ENCODE results near the gene SUPT3H.

The SUPT3H gene

DNA sequence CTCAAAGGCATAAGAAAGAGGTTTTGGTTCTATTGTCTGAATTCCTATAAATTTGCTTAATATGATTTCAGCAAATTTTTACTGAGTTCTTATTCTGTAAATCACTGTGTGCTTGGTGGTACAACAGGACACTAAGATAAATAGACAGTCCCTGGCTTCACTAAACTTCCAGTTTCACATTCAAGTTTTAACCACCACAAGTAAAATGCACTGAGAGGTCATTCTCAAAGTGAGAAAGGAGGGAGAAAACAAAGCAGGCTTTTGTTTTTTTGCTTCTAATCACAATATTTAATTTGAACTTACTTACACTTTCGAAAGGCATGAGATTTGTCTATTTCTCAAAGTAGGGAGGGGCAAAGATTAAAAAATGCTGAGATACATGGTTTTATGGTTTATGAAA is 544.5 kb downstream of the SUPT3H start:
- Histone ChIP-seq H3K18ac (ENCODE audit: low read length) (no peak overlapping the region), H3K4me1 (ENCODE audit: control insufficient read depth, low read depth, low read length) (no peaks in the 10 kb centered on the region), H4K5ac (ENCODE audit: low read length) (no peak overlapping the region), H2BK5ac (ENCODE audit: low read length) (no peak overlapping the region), H2BK15ac (replicated peaks; ENCODE audit: low read depth) (no peak overlapping the region), H3K9ac (ENCODE audit: low read length) (no peak overlapping the region), H4K8ac (ENCODE audit: low read depth, low read length) (no peak overlapping the region), H2BK120ac (ENCODE audit: low read depth, low read length) (no peak overlapping the region), H3K4me3 (ENCODE audit: low read length) (no peak overlapping the region), H3K56ac (ENCODE audit: low read length) (no peak overlapping the region), H3K79me2 (ENCODE audit: control insufficient read depth, insufficient read depth, low read length) (no peaks in the 10 kb centered on the region), H3K23ac (ENCODE audit: low read length) (no peak overlapping the region), H3K27ac (ENCODE audit: low read depth, low read length) (no peak overlapping the region), H3K4me2 (ENCODE audit: low read length) (no peak overlapping the region), H3K79me1 (ENCODE audit: low read length) (no peaks in the 10 kb centered on the region), H2AK5ac (ENCODE audit: low read length) (no peak overlapping the region), H3K36me3 (ENCODE audit: control insufficient read depth, insufficient read depth, low read length) (no peaks in the 10 kb centered on the region), H3K27me3 (ENCODE audit: insufficient read depth, low read length, poor library complexity) (peaks cover 2% of the 10 kb centered on the region), H3K4ac (ENCODE audit: low read depth, low read length) (no peak overlapping the region)
- no CpG with 5 or more reads among the region's 1 CpG for WGBS (ENCODE audit: extremely low coverage, insufficient coverage, low lambda C conversion rate)
- no peak for DNase-seq

DNA sequence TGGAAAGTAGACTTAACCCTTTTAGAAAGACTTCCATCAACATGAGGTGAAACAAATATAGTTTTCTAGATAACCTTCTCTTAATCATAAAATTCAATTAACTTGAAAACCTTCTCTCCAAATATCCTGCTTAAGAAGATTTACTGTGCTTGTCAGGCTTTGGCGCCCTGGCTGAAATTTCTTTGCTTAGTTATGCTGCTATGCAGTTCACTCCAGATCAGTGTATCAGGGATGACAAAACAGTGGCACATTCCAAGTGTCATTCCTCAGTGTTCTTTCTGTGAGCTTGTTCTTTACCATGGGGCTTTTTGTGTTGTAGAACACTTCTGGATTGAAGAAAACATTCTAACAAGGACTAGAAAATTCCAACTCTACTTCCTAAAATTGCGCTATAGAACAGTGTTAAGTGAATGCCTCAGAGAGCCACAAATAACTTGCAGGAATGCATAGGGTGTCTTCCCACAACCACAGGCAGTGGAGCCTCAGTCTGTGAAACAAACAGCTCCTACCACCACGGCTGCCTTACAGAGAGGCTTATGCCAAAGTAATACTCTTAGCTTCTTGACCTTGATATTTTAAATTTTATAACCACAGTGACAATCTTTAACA is 546.6 kb downstream of the SUPT3H start:
- H3K27ac ChIP-seq (ENCODE audit: low read depth, low read length), result no peak overlapping the region
- H3K18ac ChIP-seq (ENCODE audit: low read length), result no peak overlapping the region
- H3K27me3 ChIP-seq (ENCODE audit: insufficient read depth, low read length, poor library complexity), result peaks cover 2% of the 10 kb centered on the region
- no peaks in the 10 kb centered on the region for H3K36me3 ChIP-seq (ENCODE audit: control insufficient read depth, insufficient read depth, low read length)
- H2BK120ac ChIP-seq (ENCODE audit: low read depth, low read length), result no peak overlapping the region
- H3K56ac ChIP-seq (ENCODE audit: low read length), result no peak overlapping the region
- H3K79me1 ChIP-seq (ENCODE audit: low read length), result no peaks in the 10 kb centered on the region
- WGBS (ENCODE audit: extremely low coverage, insufficient coverage, low lambda C conversion rate), result no CpG with 5 or more reads among the region's 3 CpGs
- no peak overlapping the region for H3K4ac ChIP-seq (ENCODE audit: low read depth, low read length)
- no peak overlapping the region for H3K4me3 ChIP-seq (ENCODE audit: low read length)
- no peak overlapping the region for H4K5ac ChIP-seq (ENCODE audit: low read length)
- no peak overlapping the region for H2AK5ac ChIP-seq (ENCODE audit: low read length)
- H4K8ac ChIP-seq (ENCODE audit: low read depth, low read length), result no peak overlapping the region
- H2BK5ac ChIP-seq (ENCODE audit: low read length), result no peak overlapping the region
- H2BK15ac ChIP-seq (replicated peaks; ENCODE audit: low read depth), result no peak overlapping the region
- no peaks in the 10 kb centered on the region for H3K79me2 ChIP-seq (ENCODE audit: control insufficient read depth, insufficient read depth, low read length)
- no peak overlapping the region for H3K9ac ChIP-seq (ENCODE audit: low read length)
- H3K23ac ChIP-seq (ENCODE audit: low read length), result no peak overlapping the region
- no peak overlapping the region for H3K4me2 ChIP-seq (ENCODE audit: low read length)
- DNase-seq, result peak; percentile 52
- no peaks in the 10 kb centered on the region for H3K4me1 ChIP-seq (ENCODE audit: control insufficient read depth, low read depth, low read length)

DNA sequence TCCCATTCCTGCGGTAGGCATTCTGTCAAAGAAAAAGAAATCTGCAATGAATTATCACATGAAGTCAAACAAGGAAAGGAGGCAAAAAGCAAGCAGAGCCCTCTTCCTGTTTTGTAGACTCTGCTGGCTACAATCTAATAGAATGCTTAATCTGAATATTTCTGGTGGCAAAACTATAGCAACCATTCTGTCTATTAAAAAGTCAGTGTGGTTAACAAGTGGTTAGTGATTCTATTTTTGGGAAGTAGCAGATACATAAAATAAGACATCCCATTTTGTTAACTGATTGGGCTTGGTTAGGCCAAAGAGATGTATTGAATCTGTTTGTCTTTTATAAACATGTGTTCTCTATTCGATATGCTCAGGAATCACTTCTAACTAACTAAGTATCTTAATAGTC is 547.9 kb downstream of the SUPT3H start:
- Histone ChIP-seq H3K79me1 (ENCODE audit: low read length) (no peaks in the 10 kb centered on the region), H3K4me3 (ENCODE audit: low read length) (no peak overlapping the region), H3K4me2 (ENCODE audit: low read length) (no peak overlapping the region), H3K79me2 (ENCODE audit: control insufficient read depth, insufficient read depth, low read length) (no peaks in the 10 kb centered on the region), H3K4ac (ENCODE audit: low read depth, low read length) (no peak overlapping the region), H2BK120ac (ENCODE audit: low read depth, low read length) (no peak overlapping the region), H3K18ac (ENCODE audit: low read length) (no peak overlapping the region), H3K23ac (ENCODE audit: low read length) (no peak overlapping the region), H2BK15ac (replicated peaks; ENCODE audit: low read depth) (no peak overlapping the region), H2BK5ac (ENCODE audit: low read length) (no peak overlapping the region), H3K56ac (ENCODE audit: low read length) (no peak overlapping the region), H3K27ac (ENCODE audit: low read depth, low read length) (no peak overlapping the region), H4K8ac (ENCODE audit: low read depth, low read length) (no peak overlapping the region), H3K36me3 (ENCODE audit: control insufficient read depth, insufficient read depth, low read length) (no peaks in the 10 kb centered on the region), H2AK5ac (ENCODE audit: low read length) (no peak overlapping the region), H3K4me1 (ENCODE audit: control insufficient read depth, low read depth, low read length) (no peaks in the 10 kb centered on the region), H3K9ac (ENCODE audit: low read length) (no peak overlapping the region), H4K5ac (ENCODE audit: low read length) (no peak overlapping the region), H3K27me3 (ENCODE audit: insufficient read depth, low read length, poor library complexity) (peaks cover 2% of the 10 kb centered on the region)
- DNase-seq, result no peak
- WGBS (ENCODE audit: extremely low coverage, insufficient coverage, low lambda C conversion rate), result no CpG with 5 or more reads among the region's 2 CpGs

DNA sequence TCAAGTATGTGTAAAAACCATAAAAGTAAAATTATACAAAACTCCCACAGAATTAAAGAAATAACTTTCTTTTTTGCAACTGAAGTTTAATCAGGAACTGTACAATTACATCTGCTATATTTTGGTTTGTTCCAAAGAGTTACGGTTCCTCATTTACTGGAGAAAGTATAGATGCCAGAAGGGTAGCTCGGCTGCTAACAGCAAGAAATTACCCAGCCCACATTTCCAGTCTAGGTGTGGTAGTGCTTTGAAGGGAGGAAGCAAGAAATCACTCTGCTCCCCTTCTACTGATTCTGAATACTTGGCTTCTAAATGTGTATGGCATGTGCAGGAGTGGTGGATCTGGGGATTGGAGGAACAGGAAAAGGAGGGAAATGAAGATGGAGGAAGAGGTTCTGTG is 549.0 kb downstream of the SUPT3H start:
- DNase-seq, result no peak
- no peak overlapping the region for H3K23ac ChIP-seq (ENCODE audit: low read length)
- H3K27ac ChIP-seq (ENCODE audit: low read depth, low read length), result no peak overlapping the region
- H3K4ac ChIP-seq (ENCODE audit: low read depth, low read length), result no peak overlapping the region
- no peaks in the 10 kb centered on the region for H3K36me3 ChIP-seq (ENCODE audit: control insufficient read depth, insufficient read depth, low read length)
- no peak overlapping the region for H2AK5ac ChIP-seq (ENCODE audit: low read length)
- no peak overlapping the region for H3K4me3 ChIP-seq (ENCODE audit: low read length)
- no peak overlapping the region for H3K18ac ChIP-seq (ENCODE audit: low read length)
- no peak overlapping the region for H4K5ac ChIP-seq (ENCODE audit: low read length)
- no CpG with 5 or more reads among the region's 2 CpGs for WGBS (ENCODE audit: extremely low coverage, insufficient coverage, low lambda C conversion rate)
- H4K8ac ChIP-seq (ENCODE audit: low read depth, low read length), result no peak overlapping the region
- no peaks in the 10 kb centered on the region for H3K4me1 ChIP-seq (ENCODE audit: control insufficient read depth, low read depth, low read length)
- no peak overlapping the region for H2BK15ac ChIP-seq (replicated peaks; ENCODE audit: low read depth)
- H3K56ac ChIP-seq (ENCODE audit: low read length), result no peak overlapping the region
- H2BK5ac ChIP-seq (ENCODE audit: low read length), result no peak overlapping the region
- no peaks in the 10 kb centered on the region for H3K27me3 ChIP-seq (ENCODE audit: insufficient read depth, low read length, poor library complexity)
- H3K79me1 ChIP-seq (ENCODE audit: low read length), result no peaks in the 10 kb centered on the region
- no peak overlapping the region for H3K4me2 ChIP-seq (ENCODE audit: low read length)
- no peak overlapping the region for H3K9ac ChIP-seq (ENCODE audit: low read length)
- H2BK120ac ChIP-seq (ENCODE audit: low read depth, low read length), result no peak overlapping the region
- H3K79me2 ChIP-seq (ENCODE audit: control insufficient read depth, insufficient read depth, low read length), result no peaks in the 10 kb centered on the region

DNA sequence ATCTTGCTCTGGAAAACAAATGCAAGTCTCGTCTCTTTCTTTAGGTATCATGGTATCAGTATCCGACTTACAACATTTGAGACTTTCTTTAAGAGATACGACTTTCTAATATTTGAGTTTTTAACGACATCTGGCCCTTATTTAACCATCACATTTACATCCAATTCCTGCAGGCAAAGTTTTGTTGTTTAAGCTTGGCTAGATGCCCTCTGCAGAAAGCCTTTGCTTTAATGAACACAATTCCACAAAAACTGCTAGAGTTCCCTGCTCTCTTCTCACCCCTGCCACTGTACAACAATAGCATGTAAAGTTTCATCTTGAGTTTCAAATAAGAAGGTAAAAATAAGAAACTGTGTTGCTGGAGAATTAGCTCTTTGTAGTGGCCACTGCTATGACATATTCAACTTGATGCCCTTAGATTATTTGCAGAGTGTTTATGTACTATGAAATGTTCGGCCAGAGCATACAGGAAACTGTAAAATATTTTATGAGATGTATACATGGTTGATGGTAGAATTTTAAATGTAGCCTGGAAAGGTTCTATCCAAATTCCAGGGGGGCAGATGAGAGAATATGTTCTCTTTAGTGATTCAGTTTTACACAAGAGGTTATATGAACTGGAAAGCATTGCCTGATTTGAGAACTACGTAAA is 551.6 kb downstream of the SUPT3H start:
- H2BK15ac ChIP-seq (replicated peaks; ENCODE audit: low read depth), result no peak overlapping the region
- no peak overlapping the region for H2AK5ac ChIP-seq (ENCODE audit: low read length)
- H3K4me1 ChIP-seq (ENCODE audit: control insufficient read depth, low read depth, low read length), result no peaks in the 10 kb centered on the region
- DNase-seq, result no peak
- no peak overlapping the region for H4K5ac ChIP-seq (ENCODE audit: low read length)
- H3K9ac ChIP-seq (ENCODE audit: low read length), result no peak overlapping the region
- no CpG with 5 or more reads among the region's 6 CpGs for WGBS (ENCODE audit: extremely low coverage, insufficient coverage, low lambda C conversion rate)
- no peaks in the 10 kb centered on the region for H3K79me2 ChIP-seq (ENCODE audit: control insufficient read depth, insufficient read depth, low read length)
- no peaks in the 10 kb centered on the region for H3K79me1 ChIP-seq (ENCODE audit: low read length)
- H3K56ac ChIP-seq (ENCODE audit: low read length), result no peak overlapping the region
- H3K27me3 ChIP-seq (ENCODE audit: insufficient read depth, low read length, poor library complexity), result no peaks in the 10 kb centered on the region
- H2BK120ac ChIP-seq (ENCODE audit: low read depth, low read length), result no peak overlapping the region
- H3K36me3 ChIP-seq (ENCODE audit: control insufficient read depth, insufficient read depth, low read length), result no peaks in the 10 kb centered on the region
- H3K4me3 ChIP-seq (ENCODE audit: low read length), result no peak overlapping the region
- no peak overlapping the region for H3K18ac ChIP-seq (ENCODE audit: low read length)
- no peak overlapping the region for H4K8ac ChIP-seq (ENCODE audit: low read depth, low read length)
- H3K27ac ChIP-seq (ENCODE audit: low read depth, low read length), result no peak overlapping the region
- no peak overlapping the region for H2BK5ac ChIP-seq (ENCODE audit: low read length)
- H3K4me2 ChIP-seq (ENCODE audit: low read length), result no peak overlapping the region
- no peak overlapping the region for H3K4ac ChIP-seq (ENCODE audit: low read depth, low read length)
- no peak overlapping the region for H3K23ac ChIP-seq (ENCODE audit: low read length)

DNA sequence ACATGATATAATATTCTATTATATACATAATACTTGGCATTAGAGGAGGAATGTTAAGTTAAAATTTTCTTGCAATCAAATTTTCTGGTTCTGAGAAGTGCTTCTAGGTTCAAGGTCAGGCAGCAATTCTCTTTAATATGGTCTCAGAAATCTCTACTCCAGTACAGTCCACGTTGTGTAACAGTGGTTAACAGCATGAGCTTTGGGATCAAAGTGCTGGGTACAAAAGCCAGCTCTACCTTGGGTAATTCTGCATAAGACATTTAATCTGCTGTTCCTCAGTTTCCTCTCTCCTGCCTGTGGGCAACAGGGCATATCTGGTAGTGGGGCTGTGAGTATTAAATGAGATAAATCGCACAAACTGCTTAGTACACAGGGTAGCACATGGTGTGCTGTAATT is 552.5 kb downstream of the SUPT3H start:
- DNase-seq, result no peak
- Histone ChIP-seq H3K4me1 (ENCODE audit: control insufficient read depth, low read depth, low read length) (no peaks in the 10 kb centered on the region), H4K5ac (ENCODE audit: low read length) (no peak overlapping the region), H2AK5ac (ENCODE audit: low read length) (no peak overlapping the region), H3K4ac (ENCODE audit: low read depth, low read length) (no peak overlapping the region), H2BK120ac (ENCODE audit: low read depth, low read length) (no peak overlapping the region), H3K27ac (ENCODE audit: low read depth, low read length) (no peak overlapping the region), H3K18ac (ENCODE audit: low read length) (no peak overlapping the region), H3K79me2 (ENCODE audit: control insufficient read depth, insufficient read depth, low read length) (no peaks in the 10 kb centered on the region), H3K79me1 (ENCODE audit: low read length) (no peaks in the 10 kb centered on the region), H3K4me2 (ENCODE audit: low read length) (no peak overlapping the region), H3K9ac (ENCODE audit: low read length) (no peak overlapping the region), H3K23ac (ENCODE audit: low read length) (no peak overlapping the region), H3K56ac (ENCODE audit: low read length) (no peak overlapping the region), H4K8ac (ENCODE audit: low read depth, low read length) (no peak overlapping the region), H2BK5ac (ENCODE audit: low read length) (no peak overlapping the region), H3K27me3 (ENCODE audit: insufficient read depth, low read length, poor library complexity) (no peaks in the 10 kb centered on the region), H2BK15ac (replicated peaks; ENCODE audit: low read depth) (no peak overlapping the region), H3K4me3 (ENCODE audit: low read length) (no peak overlapping the region), H3K36me3 (ENCODE audit: control insufficient read depth, insufficient read depth, low read length) (no peaks in the 10 kb centered on the region)
- WGBS (ENCODE audit: extremely low coverage, insufficient coverage, low lambda C conversion rate), result no CpG with 5 or more reads among the region's 2 CpGs
